Keratinocyte (primary cell): ENCODE results near the gene ALPP. TPM values are rescaled to one million over a fixed set of nuclear protein-coding genes. Genes with fewer than 3 reads are reported as not detected.
"Not testable (repeated sequence)": the region's sequence is repeated elsewhere in the genome, so short reads cannot be mapped to it uniquely, and the experiment has no call there.

Source experiments
- DNase-seq: peaks from one replicate; pipeline ENCODE4 v3.0.0-alpha.2; 2011; ENCODE audit warnings: low read depth, missing footprints, low spot score
- FAIRE-seq: peaks from 2 replicates; lab custom pipeline; 2011; peaks lifted over from hg19 to GRCh38; lab: Jason Lieb, UNC
- H2AFZ ChIP-seq: 2 replicates; pipeline ENCODE4 v1.6.0; 2012; ENCODE audit warnings: low read length, control low read depth, inconsistent platforms; ENCODE audit not compliant: control insufficient read depth
- H3K27ac ChIP-seq: 2 replicates; pipeline ENCODE4 v1.5.1; 2011; ENCODE audit warnings: low read length; ENCODE audit not compliant: control insufficient read depth, insufficient read depth
- H3K27me3 ChIP-seq: 3 replicates; pipeline ENCODE4 v1.6.0; 2011; ENCODE audit warnings: low read length; ENCODE audit not compliant: control insufficient read depth, insufficient read depth; ENCODE audit errors: extremely low read depth
- H3K36me3 ChIP-seq, 2 experiments: 2 replicates in 1 of 2; 3 replicates in 1 of 2; pipeline ENCODE4 v1.5.1; 2011; ENCODE audit warnings: low read length in 2 of 2, mild to moderate bottlenecking in 1 of 2; ENCODE audit not compliant: control insufficient read depth in 2 of 2, insufficient read depth in 2 of 2; ENCODE audit errors: extremely low read depth in 1 of 2
- H3K4me1 ChIP-seq: 3 replicates; pipeline ENCODE4 v1.5.1; 2011; ENCODE audit warnings: low read length; ENCODE audit not compliant: control insufficient read depth, insufficient read depth; ENCODE audit errors: extremely low read depth
- H3K4me2 ChIP-seq: 3 replicates; pipeline ENCODE4 v1.6.0; 2011; ENCODE audit warnings: low read depth, low read length; ENCODE audit not compliant: control insufficient read depth, insufficient read depth; ENCODE audit errors: extremely low read depth
- H3K4me3 ChIP-seq, 3 experiments: fragments of 200-600 bp in 1 of 3; sonication (generic) in 1 of 3; 2 replicates in 2 of 3; 3 replicates in 1 of 3; pipeline ENCODE4 v1.5.1; 2011 to 2016; ENCODE audit warnings: low read length in 3 of 3, mild to moderate bottlenecking in 3 of 3, control low read depth in 2 of 3, inconsistent platforms in 1 of 3, low read depth in 1 of 3, mixed read lengths in 1 of 3, mixed run types in 1 of 3, moderate library complexity in 1 of 3; ENCODE audit not compliant: control insufficient read depth in 2 of 3, insufficient read depth in 2 of 3; ENCODE audit errors: extremely low read depth in 1 of 3
- H3K79me2 ChIP-seq: 2 replicates; pipeline ENCODE4 v1.6.0; 2012; ENCODE audit warnings: low read length; ENCODE audit not compliant: control insufficient read depth, insufficient read depth
- H3K9ac ChIP-seq: 3 replicates; pipeline ENCODE4 v1.6.0; 2011; ENCODE audit warnings: low read length; ENCODE audit not compliant: control insufficient read depth, insufficient read depth; ENCODE audit errors: extremely low read depth
- H3K9me1 ChIP-seq: 3 replicates; pipeline ENCODE4 v1.6.0; 2011; ENCODE audit warnings: low read length; ENCODE audit not compliant: control insufficient read depth, insufficient read depth; ENCODE audit errors: extremely low read depth
- H3K9me3 ChIP-seq: 2 replicates; pipeline ENCODE4 v1.5.1; 2012; ENCODE audit warnings: low read depth, low read length; ENCODE audit not compliant: control insufficient read depth
- H4K20me1 ChIP-seq: 3 replicates; pipeline ENCODE4 v1.6.0; 2011; ENCODE audit warnings: low read length; ENCODE audit not compliant: control insufficient read depth, insufficient read depth; ENCODE audit errors: extremely low read depth
- CTCF ChIP-seq, 3 experiments: IDR thresholded peaks in 1 of 3; conservative IDR thresholded peaks in 1 of 3; optimal IDR thresholded peaks in 1 of 3; 2 replicates in 2 of 3; 3 replicates in 1 of 3; pipeline versions ENCODE3 to v1.5.1; 2011; ENCODE audit warnings: low read length in 3 of 3, mild to moderate bottlenecking in 3 of 3, moderate library complexity in 2 of 3, control low read depth in 1 of 3, inconsistent platforms in 1 of 3; ENCODE audit not compliant: insufficient read depth in 2 of 3; ENCODE audit errors: extremely low read depth in 1 of 3
- EZH2 ChIP-seq: IDR thresholded peaks from one replicate; pipeline ENCODE4 v1.6.1; 2012; ENCODE audit warnings: inconsistent platforms, mild to moderate bottlenecking, low read length, moderate library complexity
- dilution Hi-C: fragments of 300-500 bp; cut with MboI; formaldehyde crosslinking; loops from one replicate; pipeline ENCODE4 v1.7.0; 2020; ENCODE audit warnings: low sequenced_read_pairs; ENCODE audit not compliant: extremely low pct_ligation_motif_present
- polyA plus RNA-seq, 5 experiments: library from polyadenylated mRNA; depleted of rRNA in 3 of 5; stranded (reverse) in 3 of 5; stranded (forward) in 1 of 5; unstranded in 1 of 5; fragments of >200 nt; gene quantifications; 1 replicate in 1 of 5; 2 replicates in 3 of 5; 3 replicates in 1 of 5; pipeline versions ENCODE4 v1.2.1 to v1.2.3, GENCODE V29; 2011 to 2012; ENCODE audit warnings: missing spikeins in 2 of 5, low read depth in 1 of 5, low replicate concordance in 1 of 5

The ALPP gene
- polyA plus RNA-seq, 1 donor (not counting 4 experiments of a cell fraction or from before 2014, with no cell fraction given) = not detected

GRCh38 chr2:232361646-232362045 lies 16.9 kb upstream of the ALPP start:
- DNase-seq = no peak

DNA sequence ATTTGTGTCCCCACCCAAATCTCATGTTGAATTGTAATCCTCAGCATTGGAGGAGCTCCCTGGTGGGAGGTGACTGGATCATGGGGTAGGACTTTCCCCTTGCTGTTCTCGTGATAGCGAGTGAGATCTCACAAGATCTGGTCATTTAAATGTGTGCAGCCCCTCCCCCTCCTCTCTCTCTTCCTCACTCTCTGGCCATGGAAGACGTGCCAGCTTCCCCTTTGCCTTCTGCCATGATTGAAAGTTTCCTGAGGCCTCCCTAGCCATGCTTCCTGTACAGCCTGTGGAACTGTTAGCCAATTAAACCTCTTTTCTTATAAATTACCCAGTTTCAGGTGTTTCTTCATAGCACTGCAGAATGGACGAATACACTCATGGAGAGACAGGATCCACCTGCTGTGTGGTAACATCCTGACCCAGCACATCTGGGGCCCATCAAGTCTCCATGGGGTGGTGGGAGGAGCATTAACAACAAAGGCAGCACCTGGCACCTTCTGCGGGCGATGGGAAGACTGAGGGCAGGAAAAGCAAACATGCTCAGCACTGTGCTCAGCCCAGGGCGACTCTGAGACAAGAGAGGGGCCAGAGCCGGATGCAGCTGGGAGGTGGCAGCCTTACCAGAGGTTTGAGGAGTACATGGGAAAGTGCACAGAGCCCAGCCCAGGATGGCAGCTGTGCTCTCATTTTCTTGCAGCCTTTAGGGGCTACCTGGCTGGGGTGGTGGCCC lies 16.2 kb upstream of the ALPP start:
- H3K9ac ChIP-seq = no peak overlapping the region
- H3K4me1 ChIP-seq = no peaks in the 10 kb centered on the region
- no peak for FAIRE-seq
- no peaks in the 10 kb centered on the region for H3K9me1 ChIP-seq
- no peaks in the 10 kb centered on the region for H3K9me3 ChIP-seq
- peaks cover 3% of the 10 kb centered on the region for H3K27me3 ChIP-seq
- no peaks in the 10 kb centered on the region for H3K36me3 ChIP-seq
- H3K27ac ChIP-seq = no peak overlapping the region
- no peak overlapping the region for H3K4me3 ChIP-seq
- H2AFZ ChIP-seq = no peak overlapping the region
- TF ChIP-seq CTCF (optimal IDR thresholded peaks at IDR 0.05 in 1 of 3, IDR thresholded peaks at IDR 0.05 in 1 of 3, conservative IDR thresholded peaks at IDR 0.05 in 1 of 3; ENCODE audit: extremely low read depth in 1 of 3, insufficient read depth in 2 of 3, low read length in 3 of 3) (no peak), EZH2 (no peak)
- H3K4me2 ChIP-seq = no peak overlapping the region
- H4K20me1 ChIP-seq = no peaks in the 10 kb centered on the region
- no peaks in the 10 kb centered on the region for H3K79me2 ChIP-seq
- DNase-seq = no peak
- dilution Hi-C loops = no loop called here

More at GRCh38 chr2:232361646-232362045, 16.9 kb upstream of the ALPP start:
- H3K79me2 ChIP-seq = no peaks in the 10 kb centered on the region
- no peak overlapping the region for H2AFZ ChIP-seq
- no peak overlapping the region for H3K4me3 ChIP-seq
- H3K27ac ChIP-seq = no peak overlapping the region
- no peaks in the 10 kb centered on the region for H3K36me3 ChIP-seq
- dilution Hi-C loops = no loop called here
- H3K27me3 ChIP-seq = peaks cover 3% of the 10 kb centered on the region
- TF ChIP-seq CTCF (optimal IDR thresholded peaks at IDR 0.05 in 1 of 3, IDR thresholded peaks at IDR 0.05 in 1 of 3, conservative IDR thresholded peaks at IDR 0.05 in 1 of 3; ENCODE audit: extremely low read depth in 1 of 3, insufficient read depth in 2 of 3, low read length in 3 of 3) (no peak), EZH2 (no peak)
- no peaks in the 10 kb centered on the region for H3K4me1 ChIP-seq
- H3K9me1 ChIP-seq = no peaks in the 10 kb centered on the region
- no peak overlapping the region for H3K4me2 ChIP-seq
- FAIRE-seq = no peak
- no peaks in the 10 kb centered on the region for H3K9me3 ChIP-seq
- no peak overlapping the region for H3K9ac ChIP-seq
- no peaks in the 10 kb centered on the region for H4K20me1 ChIP-seq

DNA sequence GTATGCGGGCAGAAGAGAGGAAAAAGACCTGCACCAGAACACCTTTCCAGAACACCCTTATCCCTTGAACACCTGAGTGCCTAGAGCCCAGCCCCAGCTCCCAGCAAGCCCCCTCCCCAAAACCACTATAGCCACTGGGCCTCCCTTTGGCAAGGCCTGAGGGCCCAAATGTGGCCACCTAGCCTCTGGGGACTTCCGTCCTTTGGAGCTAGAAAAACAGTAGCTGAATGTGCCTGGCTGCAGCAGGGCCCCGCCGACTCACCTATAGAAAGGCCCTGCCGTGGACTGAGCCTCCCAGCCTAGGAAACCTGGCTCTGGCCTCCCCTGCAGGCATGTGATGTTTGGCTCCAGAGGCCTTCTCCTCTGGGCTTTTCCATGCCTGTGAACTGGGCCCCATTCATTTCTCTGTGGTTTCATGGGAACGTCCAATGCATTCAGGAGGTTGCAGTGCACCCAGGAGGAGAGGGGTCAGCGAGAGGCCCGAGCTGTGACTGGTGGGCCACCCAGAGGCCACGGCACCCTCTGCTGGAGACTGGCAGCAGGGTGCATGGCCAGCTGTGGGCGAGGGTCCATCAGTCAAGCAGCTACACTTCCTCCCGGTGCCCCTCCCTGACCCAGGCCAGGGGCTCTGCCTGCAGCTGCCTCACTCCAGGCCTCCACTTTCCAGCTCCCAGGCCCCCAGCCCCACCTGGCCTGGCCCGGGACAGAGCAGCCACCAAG lies 15.3 kb upstream of the ALPP start:
- dilution Hi-C loops, H3K27ac ChIP-seq, FAIRE-seq, H3K4me3 ChIP-seq, H4K20me1 ChIP-seq, H3K4me2 ChIP-seq, H3K9me3 ChIP-seq, H3K9ac ChIP-seq, H3K36me3 ChIP-seq, H3K9me1 ChIP-seq, H3K79me2 ChIP-seq, H3K4me1 ChIP-seq, H2AFZ ChIP-seq, H3K27me3 ChIP-seq, DNase-seq: not testable (repeated sequence)
